Panc1 (cell line): ENCODE data around the gene ACKR2.

Experiments
- POLR2AphosphoS5 ChIP-seq: IDR thresholded peaks from 2 replicates; pipeline ENCODE4 v1.6.1; 2012; ENCODE audit warnings: mild to moderate bottlenecking, low read depth, low read length, moderate library complexity
- TCF7L2 ChIP-seq: IDR thresholded peaks from 2 replicates; pipeline ENCODE4 v1.6.1; 2011; ENCODE audit warnings: mild to moderate bottlenecking, low read depth, low read length, inconsistent platforms
- TF ChIP-seq, protein P1 (sequence below): fragments of 450-650 bp; IDR thresholded peaks from 2 replicates; pipeline ENCODE4 v1.5.1; 2017; ENCODE audit warnings: mild to moderate bottlenecking

DNA sequence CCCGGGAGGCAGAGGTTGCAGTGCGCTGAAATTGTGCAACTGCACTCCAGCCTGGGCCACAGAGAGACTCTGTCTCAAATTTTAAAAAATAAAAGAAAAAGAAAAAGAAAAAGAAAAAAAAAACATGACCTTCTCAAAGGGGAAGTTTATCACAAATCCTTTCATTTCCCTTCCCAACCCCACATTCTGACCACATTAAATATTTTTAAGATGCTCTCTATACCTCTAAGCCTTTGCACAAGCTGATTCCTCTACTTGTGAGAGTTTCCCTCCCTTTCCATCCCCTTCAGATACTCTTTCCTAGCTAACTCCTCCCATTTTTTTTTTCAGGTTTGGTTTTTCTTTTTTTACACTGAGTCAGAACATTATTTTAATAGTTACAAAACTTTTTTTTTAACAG lies 9.0 kb upstream of the ACKR2 start:
- TF ChIP-seq POLR2AphosphoS5 (no peak), TCF7L2 (no peak)
- TF ChIP-seq, protein P1, sequence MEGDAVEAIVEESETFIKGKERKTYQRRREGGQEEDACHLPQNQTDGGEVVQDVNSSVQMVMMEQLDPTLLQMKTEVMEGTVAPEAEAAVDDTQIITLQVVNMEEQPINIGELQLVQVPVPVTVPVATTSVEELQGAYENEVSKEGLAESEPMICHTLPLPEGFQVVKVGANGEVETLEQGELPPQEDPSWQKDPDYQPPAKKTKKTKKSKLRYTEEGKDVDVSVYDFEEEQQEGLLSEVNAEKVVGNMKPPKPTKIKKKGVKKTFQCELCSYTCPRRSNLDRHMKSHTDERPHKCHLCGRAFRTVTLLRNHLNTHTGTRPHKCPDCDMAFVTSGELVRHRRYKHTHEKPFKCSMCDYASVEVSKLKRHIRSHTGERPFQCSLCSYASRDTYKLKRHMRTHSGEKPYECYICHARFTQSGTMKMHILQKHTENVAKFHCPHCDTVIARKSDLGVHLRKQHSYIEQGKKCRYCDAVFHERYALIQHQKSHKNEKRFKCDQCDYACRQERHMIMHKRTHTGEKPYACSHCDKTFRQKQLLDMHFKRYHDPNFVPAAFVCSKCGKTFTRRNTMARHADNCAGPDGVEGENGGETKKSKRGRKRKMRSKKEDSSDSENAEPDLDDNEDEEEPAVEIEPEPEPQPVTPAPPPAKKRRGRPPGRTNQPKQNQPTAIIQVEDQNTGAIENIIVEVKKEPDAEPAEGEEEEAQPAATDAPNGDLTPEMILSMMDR: no peak
